Testis (tissue), 2 donors: ENCODE results near the gene KRTAP19-6.

Experiments used
- POLR2A ChIP-seq: fragments of 450-650 bp; IDR thresholded peaks from one replicate; pipeline ENCODE4 v1.6.1; 2017; ENCODE audit warnings: antibody characterized with exemption, mild to moderate bottlenecking, moderate library complexity
- TF ChIP-seq, protein P1 (sequence below), 3 experiments: fragments of 450-650 bp in 2 of 3; fragments of 200-600 bp in 1 of 3; sonication (generic) in 1 of 3; IDR thresholded peaks; one replicate each; pipeline ENCODE4 v1.5.1; 2016 to 2019; ENCODE audit warnings: antibody characterized with exemption in 3 of 3, mild to moderate bottlenecking in 2 of 3, moderate library complexity in 1 of 3

DNA sequence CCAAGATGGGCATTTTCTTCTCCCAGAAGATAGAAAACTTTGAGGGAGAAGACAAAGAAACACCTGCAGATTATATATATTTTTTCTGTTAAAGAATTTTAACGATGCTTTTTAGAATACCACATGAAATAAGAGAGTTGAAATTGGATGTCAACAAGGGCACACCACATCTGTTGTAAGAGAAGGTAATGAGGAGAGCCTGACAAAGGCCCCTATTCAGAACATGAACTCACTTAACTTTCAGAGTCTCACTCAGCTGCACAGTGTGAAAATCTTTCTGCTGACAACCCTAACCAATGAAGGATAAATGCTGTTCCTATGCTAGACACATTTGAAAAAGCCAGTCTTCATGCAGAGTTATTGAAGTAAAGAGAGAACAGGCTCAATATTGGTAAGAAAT is 41.2 kb upstream of the KRTAP19-6 start:
- TF ChIP-seq, protein P1, sequence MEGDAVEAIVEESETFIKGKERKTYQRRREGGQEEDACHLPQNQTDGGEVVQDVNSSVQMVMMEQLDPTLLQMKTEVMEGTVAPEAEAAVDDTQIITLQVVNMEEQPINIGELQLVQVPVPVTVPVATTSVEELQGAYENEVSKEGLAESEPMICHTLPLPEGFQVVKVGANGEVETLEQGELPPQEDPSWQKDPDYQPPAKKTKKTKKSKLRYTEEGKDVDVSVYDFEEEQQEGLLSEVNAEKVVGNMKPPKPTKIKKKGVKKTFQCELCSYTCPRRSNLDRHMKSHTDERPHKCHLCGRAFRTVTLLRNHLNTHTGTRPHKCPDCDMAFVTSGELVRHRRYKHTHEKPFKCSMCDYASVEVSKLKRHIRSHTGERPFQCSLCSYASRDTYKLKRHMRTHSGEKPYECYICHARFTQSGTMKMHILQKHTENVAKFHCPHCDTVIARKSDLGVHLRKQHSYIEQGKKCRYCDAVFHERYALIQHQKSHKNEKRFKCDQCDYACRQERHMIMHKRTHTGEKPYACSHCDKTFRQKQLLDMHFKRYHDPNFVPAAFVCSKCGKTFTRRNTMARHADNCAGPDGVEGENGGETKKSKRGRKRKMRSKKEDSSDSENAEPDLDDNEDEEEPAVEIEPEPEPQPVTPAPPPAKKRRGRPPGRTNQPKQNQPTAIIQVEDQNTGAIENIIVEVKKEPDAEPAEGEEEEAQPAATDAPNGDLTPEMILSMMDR (IDR thresholded peaks at IDR 0.05): no peak
- no peak for TF ChIP-seq POLR2A
